Stimulated activated CD4-positive, alpha-beta T cell treated with anti-CD3 and anti-CD28 coated beads, Interleukin-2, amount 100 ng/mL, for 48 hours (primary cell): ENCODE results near the gene SRM.
A peak's percentile ranks its signal among the peaks of the same experiment; 100 is the strongest.
"Not testable (repeated sequence)": the region's sequence is repeated elsewhere in the genome, so short reads cannot be mapped to it uniquely, and the experiment has no call there.

ENCODE experiments used
- DNase-seq, 2 donors: peaks; one replicate each; pipeline ENCODE4 v3.0.0-alpha.2; 2020

Gene SRM

GRCh38 chr1:11044086-11044848 lies 15.6 kb downstream of the SRM start:
- DNase-seq, result no peak

DNA sequence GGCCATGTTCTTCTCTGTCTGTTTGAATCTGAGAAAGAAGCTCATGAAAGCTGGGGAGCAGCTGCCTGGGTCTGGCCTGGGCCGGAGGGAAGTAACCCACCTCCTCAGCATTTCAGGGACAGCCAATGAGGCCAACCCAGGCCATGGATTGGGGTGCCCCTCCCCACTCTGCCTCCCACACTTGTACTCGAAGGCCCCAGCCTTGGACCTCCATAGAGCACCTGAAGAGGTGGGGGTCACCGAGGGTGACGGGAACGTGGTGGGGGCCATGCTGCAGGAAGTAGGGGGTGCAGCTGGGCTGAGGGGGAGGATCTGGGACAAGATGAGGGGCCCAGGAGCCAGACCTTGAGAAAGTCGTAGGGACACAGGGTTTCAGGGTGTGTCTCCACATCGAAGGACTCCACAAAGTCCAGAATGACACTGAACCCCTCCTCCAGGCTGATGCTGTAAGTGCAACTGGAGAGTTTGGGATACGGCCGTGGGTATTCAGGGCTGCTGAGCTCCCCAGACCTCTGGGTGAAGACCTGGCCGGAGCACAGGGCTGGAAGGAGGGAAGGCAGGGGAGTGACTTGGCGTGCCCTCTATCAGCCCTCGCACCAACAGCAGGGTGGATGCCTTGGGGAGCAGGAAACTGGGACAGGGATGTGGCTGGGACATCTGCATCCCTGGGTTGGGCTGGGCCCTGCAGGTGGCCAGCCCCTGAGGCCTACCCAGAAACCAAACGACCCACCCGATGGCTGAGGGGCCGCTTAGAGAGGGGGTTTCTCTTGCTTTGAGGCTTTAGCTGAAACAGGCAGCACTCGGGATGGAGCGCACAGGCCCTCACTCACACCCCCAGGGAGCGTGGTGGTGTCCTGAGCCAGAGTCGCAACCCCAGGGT lies 16.6 kb downstream of the SRM start:
- no peak for DNase-seq

DNA sequence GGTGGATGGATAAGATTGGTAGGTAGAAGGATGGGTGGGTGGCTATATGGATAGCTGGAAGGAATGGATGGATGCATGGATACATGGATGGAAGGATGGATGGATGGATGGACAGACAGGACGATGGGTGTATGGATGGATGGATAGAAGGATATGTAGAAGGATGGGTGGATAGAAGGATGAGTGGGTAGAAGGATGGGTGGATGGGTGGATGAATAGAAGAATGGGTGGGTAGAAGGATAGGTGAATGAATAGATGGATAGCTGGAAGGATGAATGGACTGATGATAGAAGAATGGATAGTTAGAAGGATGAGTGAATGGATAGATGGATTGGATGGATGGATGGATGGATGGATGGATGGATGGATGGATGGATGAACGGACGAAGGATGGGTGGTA lies 17.8 kb downstream of the SRM start:
- no peak for DNase-seq

- DNase-seq, result no peak
These were observed 18.8 kb downstream of the SRM start for GRCh38 chr1:11041048-11041447.

- not testable (repeated sequence) for DNase-seq
These were observed 19.8 kb downstream of the SRM start for GRCh38 chr1:11040105-11040429.

DNA sequence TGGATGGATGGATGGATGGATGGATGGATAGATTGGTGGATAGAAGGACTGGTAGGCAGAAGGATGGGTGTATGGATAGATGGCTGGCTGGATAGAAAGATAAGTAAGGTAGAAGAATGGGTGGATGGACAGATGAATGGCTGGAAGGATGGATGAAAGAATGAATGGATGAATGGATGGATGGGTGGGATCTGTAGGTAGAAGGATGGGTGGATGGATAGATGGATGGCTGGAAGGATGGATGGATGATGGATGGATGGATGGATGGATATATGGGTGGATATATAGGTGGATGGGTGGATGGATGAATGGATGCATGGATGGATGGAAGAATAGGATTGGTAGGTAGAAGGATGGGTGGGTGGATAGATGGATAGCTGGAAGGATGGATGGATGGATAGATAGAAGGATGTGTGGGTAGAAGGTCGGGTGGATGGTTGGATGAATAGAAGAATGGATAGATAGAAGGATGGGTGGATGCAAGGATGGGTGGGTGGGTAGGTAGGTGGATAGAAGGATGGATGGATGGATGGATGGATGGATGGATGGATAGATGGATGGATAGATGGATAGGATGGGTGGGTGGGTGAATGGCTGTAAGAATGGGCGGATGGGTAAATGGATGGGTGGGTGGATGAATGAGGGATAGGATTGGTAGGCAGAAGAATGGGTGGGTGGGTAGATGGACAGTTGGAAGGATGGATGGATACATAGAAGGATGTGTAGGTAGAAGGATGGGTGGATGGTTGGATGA lies 20.3 kb downstream of the SRM start:
- DNase-seq, result no peak

- peak; percentile 88 to 91 for DNase-seq
These were observed 22.1 kb downstream of the SRM start for GRCh38 chr1:11037740-11038182.

GRCh38 chr1:11037019-11037739 lies 22.6 kb downstream of the SRM start:
- not testable (repeated sequence) for DNase-seq

GRCh38 chr1:11031624-11032262 lies 28.1 kb downstream of the SRM start:
- DNase-seq, result no peak

DNA sequence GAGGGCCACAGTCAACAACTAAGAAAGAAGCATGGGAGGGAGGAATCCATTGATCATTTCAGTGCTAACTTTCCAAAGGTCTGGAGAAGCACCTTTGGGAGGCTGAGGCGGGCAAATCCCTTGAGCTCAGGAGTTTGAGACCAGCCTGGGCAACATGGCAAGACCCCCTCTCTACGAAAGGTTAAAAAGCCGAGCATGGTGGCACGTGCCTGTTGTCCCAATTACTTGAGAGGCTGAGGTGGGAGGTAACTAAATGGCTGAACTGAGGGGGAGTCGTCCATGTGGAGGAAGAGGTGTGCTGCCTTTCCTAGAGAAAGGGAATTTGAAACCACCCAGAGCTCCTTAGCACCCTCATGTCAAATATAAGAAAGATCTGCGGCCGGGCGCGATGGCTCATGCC lies 29.0 kb downstream of the SRM start:
- DNase-seq, result no peak

GRCh38 chr1:11028018-11028417 lies 31.8 kb downstream of the SRM start:
- DNase-seq, result no peak

DNA sequence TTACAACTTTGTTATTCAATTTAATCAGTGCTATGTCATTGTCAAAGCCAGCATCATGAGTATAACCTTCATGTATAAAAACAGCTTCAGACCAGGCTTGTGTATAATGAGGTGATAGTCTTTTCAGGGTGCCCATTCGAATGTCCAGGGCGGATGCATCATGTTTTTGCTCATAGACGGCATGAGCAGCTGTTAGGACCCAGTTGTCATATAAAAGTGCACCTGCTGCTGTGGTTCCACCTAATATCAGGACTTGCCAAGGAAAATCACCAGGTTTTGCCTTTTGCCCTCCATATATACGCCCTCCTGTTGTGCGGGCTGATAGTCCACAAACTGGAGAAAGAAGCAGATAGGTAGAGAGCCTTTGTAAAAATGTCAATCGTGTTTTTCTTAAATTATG lies 32.5 kb downstream of the SRM start:
- no peak for DNase-seq

DNA sequence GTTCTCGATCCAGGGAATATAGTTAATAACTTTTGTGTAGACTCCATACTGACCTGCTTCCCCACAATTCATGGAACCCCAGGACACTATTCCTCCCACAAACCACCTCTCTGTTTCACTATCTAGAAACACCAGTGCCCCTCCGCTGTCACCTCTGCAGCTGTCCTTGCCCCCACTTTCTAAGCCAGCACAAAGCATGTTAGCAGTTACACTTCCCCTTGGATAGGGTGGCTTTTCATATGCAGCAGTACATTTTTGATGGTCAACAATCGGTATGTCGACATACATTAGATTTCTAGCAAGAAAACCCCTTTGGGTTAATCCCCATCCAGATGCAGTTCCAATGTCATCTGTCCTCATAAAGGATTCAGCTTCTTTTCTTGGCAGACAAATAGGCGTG lies 32.9 kb downstream of the SRM start:
- DNase-seq, result no peak

- DNase-seq, result no peak
These were observed 33.8 kb downstream of the SRM start for GRCh38 chr1:11026052-11026451.

DNA sequence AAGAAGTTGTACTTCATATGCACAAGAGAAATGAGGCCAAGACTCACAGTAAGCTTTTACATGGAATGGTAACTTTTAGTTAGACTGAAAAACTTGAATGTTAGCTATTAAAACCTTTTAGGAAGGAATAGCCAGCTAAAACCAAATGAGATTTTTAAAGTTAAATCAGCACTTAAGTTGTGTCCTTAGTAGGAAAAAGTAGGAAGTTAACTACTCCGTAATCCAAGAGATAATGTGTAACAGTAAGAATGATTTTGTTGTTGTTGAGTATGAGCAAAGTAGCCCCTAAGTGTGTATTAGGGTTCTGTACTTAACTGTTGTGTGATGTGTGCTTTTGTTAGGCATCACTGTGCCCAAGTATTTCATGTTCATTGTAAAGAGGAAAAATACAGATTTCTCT lies 34.2 kb downstream of the SRM start:
- no peak for DNase-seq

GRCh38 chr1:11024874-11025203 lies 35.0 kb downstream of the SRM start:
- no peak for DNase-seq

DNA sequence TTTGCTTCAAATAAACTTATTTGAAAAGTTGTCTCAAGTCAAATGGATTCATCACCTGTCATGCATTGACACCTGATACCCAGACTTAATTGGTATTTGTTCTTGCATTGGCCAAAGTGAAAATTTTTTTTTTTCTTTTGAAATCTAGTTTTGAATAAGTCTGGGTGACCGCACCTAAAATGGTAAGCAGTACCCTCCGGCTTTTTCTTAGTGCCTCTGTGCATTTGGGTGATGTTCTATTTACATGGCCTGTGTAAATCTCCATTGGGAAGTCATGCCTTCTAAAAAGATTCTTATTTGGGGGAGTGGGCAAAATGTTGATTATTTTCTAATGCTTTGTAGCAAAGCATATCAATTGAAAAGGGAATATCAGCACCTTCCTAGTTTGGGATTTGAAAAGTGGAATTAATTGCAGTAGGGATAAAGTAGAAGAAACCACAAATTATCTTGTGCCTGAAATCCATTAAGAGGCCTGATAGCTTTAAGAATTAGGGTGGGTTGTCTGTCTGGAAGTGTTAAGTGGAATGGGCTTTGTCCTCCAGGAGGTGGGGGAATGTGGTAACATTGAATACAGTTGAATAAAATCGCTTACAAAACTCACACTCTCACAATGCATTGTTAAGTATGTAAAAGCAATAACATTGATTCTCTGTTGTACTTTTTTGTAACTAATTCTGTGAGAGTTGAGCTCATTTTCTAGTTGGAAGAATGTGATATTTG lies 35.5 kb downstream of the SRM start:
- no peak for DNase-seq

GRCh38 chr1:11023201-11023600 lies 36.6 kb downstream of the SRM start:
- DNase-seq, result no peak

GRCh38 chr1:11019971-11020370 lies 39.8 kb downstream of the SRM start:
- DNase-seq, result no peak

GRCh38 chr1:11019358-11019757 lies 40.5 kb downstream of the SRM start:
- not testable (repeated sequence) for DNase-seq

GRCh38 chr1:11013160-11013531 lies 46.7 kb downstream of the SRM start:
- no peak for DNase-seq
